Subcutaneous adipose tissue (tissue), 4 donors: ENCODE results near the gene LCN2. TPM values are rescaled to one million over a fixed set of nuclear protein-coding genes. Genes with fewer than 3 reads are reported as not detected.

Experiments
- total RNA-seq, 4 donors: library from RNA; depleted of rRNA; stranded (reverse); fragments of >200 nt; gene quantifications; one replicate each; pipeline ENCODE4 v1.1.0, GENCODE V29; 2016
- TF ChIP-seq, protein P1 (sequence below): fragments of 450-650 bp; IDR thresholded peaks from one replicate; pipeline ENCODE4 v1.5.1; 2016; ENCODE audit warnings: low read depth, mild to moderate bottlenecking, control low read depth, antibody characterized with exemption, moderate library complexity

Gene LCN2
- total RNA-seq, 4 donors from 2014 or later, result 1.6 TPM; not detected in 3

DNA sequence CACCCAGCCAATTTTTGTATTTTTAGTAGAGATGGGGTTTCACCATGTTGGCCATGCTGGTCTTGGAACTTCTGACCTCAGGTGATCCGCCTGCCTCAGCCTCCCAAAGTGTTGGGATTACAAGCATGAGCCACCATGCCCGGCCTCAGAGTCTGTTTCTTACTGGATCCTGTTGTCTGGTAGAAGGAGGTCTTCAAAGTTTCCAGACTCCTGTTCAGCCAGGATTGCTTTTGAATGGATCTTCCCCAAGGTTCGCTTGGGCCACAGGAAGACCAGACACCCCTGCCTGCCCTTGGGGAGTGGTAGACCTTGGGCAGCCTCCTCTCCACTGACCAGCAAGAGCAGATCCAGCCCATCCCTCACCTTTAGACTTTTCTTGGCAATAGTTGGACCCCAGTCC is 7.6 kb upstream of the LCN2 start:
- TF ChIP-seq, protein P1, sequence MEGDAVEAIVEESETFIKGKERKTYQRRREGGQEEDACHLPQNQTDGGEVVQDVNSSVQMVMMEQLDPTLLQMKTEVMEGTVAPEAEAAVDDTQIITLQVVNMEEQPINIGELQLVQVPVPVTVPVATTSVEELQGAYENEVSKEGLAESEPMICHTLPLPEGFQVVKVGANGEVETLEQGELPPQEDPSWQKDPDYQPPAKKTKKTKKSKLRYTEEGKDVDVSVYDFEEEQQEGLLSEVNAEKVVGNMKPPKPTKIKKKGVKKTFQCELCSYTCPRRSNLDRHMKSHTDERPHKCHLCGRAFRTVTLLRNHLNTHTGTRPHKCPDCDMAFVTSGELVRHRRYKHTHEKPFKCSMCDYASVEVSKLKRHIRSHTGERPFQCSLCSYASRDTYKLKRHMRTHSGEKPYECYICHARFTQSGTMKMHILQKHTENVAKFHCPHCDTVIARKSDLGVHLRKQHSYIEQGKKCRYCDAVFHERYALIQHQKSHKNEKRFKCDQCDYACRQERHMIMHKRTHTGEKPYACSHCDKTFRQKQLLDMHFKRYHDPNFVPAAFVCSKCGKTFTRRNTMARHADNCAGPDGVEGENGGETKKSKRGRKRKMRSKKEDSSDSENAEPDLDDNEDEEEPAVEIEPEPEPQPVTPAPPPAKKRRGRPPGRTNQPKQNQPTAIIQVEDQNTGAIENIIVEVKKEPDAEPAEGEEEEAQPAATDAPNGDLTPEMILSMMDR, result no peak

DNA sequence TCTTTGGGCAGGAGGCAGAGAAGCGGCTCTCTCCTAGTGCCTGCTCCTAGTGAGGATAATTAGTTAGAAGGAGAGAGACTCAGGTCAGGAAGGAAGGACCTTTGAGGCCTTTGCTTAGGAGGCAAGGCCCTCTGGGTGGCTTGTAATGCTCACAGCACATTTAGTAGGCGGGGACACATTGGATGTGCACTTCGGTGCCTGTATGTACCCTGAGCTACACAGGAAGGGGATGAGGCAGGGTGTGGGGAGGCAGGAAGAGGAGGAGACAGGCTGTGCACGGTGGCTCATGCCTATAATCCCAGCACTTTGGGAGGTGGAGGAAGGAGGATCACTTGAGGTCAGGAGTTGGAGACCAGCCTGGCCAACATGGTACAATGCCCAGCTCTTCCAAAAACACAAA is 7.2 kb upstream of the LCN2 start:
- TF ChIP-seq, protein P1, result no peak

DNA sequence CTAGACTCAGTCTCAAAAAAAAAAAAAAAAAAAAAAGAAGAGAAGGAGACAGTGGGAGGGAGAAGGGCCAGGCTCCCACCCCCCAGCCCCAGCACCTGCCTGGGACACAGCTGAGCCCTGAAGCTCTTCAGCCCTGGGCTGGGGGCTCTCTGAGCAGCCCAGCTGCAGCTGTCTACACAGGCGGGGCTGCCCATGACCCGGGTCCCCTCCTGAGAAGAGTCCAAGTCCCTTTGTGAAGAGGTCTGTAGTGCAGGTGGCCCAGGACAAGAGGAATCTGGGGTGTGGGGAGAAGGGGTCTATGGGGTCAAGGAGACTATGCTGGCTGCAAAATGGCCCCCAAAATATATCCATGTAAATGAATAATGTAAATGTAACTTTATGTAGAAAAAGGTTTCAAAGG is 6.7 kb upstream of the LCN2 start:
- TF ChIP-seq, protein P1, result no peak

DNA sequence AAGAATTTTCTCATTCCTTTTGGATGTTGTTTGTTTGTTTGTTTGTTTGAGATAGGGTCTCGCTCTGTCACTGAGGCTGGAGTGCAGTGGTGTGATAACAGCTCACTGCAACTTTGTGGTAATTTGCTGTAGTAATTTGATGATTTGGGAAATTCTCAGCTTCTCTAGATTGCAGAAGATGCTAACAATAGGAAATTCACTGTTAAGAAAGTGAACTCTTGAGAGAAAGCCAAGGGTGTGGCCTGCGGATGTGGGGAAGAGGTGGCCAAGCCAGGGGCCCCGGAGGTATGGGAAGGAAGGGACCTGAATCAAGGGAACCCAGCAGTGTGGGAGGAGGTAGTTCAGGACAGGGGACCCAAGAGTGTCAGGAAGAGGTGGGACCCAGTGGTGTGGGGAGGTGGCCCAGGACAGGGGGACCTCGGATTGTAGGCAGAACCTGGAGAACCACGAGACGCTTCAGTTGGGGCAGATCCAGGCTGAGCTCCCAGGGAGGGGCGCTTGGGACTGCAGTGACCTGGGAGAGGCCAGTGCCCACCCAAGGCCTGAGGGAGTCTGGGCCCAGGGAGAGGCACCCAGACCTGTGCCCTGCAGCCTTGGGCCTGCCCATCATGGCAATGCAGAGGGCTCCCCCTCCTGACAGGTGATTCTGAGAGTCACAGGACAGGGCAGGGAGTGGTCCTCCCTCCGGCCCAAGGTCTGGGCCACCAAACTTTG is 5.6 kb upstream of the LCN2 start:
- TF ChIP-seq, protein P1, result no peak

DNA sequence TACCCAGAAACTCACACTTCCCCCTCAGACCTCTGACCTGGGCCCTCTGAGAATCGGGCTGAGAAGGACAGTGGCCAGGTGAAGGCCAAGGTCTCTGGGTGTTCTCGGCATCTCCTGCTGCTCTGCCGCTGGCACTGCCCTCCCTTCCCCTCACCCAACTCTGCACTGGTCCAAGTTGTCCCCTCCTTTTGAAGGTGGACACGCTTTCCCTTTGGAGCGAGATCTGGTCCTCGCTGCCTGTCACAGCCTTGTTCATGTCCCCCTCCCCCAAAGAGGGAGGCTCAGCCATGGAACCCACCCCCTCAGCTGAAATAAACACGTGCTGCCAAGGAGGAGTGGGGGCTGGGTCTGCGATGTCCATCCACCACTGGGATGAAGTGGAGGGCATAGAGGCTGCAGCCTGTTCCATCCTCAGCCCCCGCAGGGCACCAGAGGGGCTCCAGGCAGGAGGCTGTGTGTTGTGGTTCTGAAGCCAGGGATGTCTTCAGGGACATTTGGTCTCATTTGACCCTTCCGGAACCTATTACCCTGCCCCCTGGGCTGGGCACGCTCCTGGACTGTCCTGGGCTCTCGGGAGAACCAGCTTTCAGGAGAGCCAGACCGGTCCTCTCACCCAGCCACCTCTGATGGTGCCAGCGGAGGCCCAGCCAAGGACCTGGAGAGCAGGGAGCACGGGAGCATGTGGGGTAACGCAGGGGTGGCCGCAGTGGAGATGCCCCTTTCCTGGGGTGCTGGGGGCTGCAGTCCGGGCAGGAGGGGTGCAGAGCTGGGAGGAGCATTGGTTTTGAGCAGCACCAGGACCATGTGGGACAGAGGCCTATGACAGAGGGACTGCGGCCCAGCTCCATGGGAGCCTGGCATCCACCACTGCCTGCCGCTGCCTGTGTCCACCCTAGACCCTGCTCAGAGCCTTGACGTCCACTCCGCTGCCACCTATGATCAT is 4.7 kb upstream of the LCN2 start:
- TF ChIP-seq, protein P1, result no peak

DNA sequence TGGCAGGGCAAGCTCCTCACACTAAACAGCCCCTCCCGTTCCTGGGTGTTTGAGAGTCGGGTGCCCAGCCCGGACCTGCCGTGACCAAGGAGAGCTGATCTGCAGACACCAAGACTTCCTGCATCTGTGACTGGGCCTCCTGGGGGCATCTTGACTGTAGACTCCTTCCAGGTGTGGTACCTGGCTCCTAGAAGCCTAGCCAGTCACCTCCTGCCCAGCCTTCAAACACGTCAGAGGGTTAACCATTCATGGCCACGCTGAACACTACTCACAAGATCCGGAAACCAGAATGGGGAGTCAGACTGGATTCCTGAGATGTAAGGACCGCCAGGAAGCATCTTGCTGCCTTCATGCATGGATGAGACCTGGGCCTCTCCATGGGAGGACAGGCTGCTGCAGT is 3.7 kb upstream of the LCN2 start:
- TF ChIP-seq, protein P1, result no peak

DNA sequence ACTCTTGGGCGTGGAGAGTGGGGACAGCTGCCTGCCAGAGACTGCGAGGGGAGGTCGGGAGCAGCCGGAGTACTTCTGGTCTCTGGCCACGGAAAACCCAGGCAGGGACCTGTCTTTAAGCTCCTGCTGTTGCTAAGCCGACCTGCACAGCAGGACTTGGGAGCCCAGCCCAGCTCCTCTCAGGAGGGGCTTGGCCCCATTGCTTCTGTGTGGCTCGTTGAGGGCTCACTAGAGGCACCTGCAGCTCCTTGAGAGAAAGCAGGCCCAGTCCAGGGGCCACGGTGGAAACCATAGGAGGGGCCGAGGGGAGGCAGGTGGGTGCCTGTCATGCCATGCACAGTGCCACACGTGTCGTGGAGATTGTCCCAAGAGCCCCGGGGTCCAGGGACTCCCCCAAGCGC is 3.3 kb upstream of the LCN2 start:
- TF ChIP-seq, protein P1, result no peak
